ENCODE results near the gene HLA-DOA. TPM values are rescaled to one million over a fixed set of nuclear protein-coding genes. Genes with fewer than 3 reads are reported as not detected.

The HLA-DOA gene
- 7.5 TPM for polyA plus RNA-seq
- long read RNA-seq, donor 1, partial matches to known transcripts = 0 of 1 reads
- long read RNA-seq, donor 1, other reads (novel, unspliced or antisense) = 0 of 1 reads
- long read RNA-seq, donor 2, partial matches to known transcripts = 0 of 3 reads
- long read RNA-seq, donor 2, other reads (novel, unspliced or antisense) = 0 of 3 reads
- long read RNA-seq, donor 3, partial matches to known transcripts = 0 of 3 reads
- long read RNA-seq, donor 3, other reads (novel, unspliced or antisense) = 0 of 3 reads
- long read RNA-seq, donor 4, partial matches to known transcripts = 0 of 1 reads
- long read RNA-seq, donor 4, other reads (novel, unspliced or antisense) = 0 of 1 reads
- long read RNA-seq, donor 5, partial matches to known transcripts = 0 of 1 reads
- long read RNA-seq, donor 5, other reads (novel, unspliced or antisense) = 0 of 1 reads
- long read RNA-seq, donor 6, partial matches to known transcripts = 0 of 2 reads
- long read RNA-seq, donor 6, other reads (novel, unspliced or antisense) = 0 of 2 reads
- long read RNA-seq, donor 7, partial matches to known transcripts = 0 of 1 reads
- long read RNA-seq, donor 7, other reads (novel, unspliced or antisense) = 0 of 1 reads
- long read RNA-seq, donor 8, partial matches to known transcripts = 0 of 1 reads
- long read RNA-seq, donor 8, other reads (novel, unspliced or antisense) = 0 of 1 reads
- long read RNA-seq, donor 9, partial matches to known transcripts = 0 of 1 reads
- long read RNA-seq, donor 9, other reads (novel, unspliced or antisense) = 0 of 1 reads
- long read RNA-seq, donor 10, partial matches to known transcripts = 0 of 3 reads
- long read RNA-seq, donor 10, other reads (novel, unspliced or antisense) = 0 of 3 reads
- long read RNA-seq, donor 11 = 0 reads

DNA sequence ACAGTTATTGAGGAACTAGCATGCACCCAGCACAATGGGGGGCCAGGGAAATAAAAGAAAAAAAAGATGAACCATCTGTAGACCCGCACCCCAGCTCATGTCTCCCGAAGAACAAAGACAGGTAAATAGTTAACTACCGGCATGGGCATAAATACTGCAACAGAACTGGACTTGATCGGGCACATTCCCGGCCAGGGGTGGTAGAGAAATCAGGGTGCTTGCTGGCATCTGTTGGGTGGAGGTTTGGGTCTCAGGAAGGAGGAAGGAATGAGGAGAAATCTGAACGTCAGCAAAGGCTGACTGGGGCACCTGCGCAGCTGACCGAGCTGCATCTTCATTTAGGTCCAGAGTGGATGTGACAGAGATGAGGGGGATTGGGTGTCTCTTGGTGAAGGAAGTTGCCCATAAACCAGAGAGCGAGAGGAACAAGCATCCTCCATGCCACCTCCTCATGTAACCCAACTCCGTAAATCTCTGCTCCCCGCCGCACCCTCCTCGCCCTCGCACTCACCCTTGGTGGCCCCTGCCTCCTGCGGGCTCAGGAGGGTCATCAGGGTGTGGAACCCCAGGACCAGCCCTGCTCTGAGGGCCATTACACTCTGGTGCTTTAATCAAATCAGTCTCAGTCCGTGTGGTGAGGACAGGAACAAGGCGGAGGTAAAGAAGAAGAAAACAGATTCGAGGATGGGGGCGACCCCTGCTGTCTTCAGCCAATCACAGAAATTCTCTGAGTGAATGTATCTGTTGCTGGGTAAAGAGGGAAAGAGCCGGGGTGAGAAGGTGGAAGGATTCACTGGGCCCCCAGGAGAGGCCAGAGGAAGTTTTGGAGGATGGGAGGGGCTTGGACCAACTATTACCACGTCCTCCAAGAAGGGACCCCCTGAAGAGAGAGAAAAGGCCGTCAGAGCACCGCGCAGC is at the start of gene HLA-DOA:
HLA-DOA (minus strand) TSS at position 648 of the 918 bp plus-strand sequence.
- Histone ChIP-seq H3K36me3 (ENCODE audit: control insufficient read depth, insufficient read depth, low read length) (no peaks in the 10 kb centered on the region), H3K9me3 (ENCODE audit: control insufficient read depth, low read depth, low read length) (peaks cover 4% of the 10 kb centered on the region), H3K4me1 (ENCODE audit: control insufficient read depth, insufficient read depth, low read length) (peaks cover 6% of the 10 kb centered on the region), H3K27ac (ENCODE audit: low read length) (no peak within 1 kb of the TSS), H3K4me3 (ENCODE audit: low read length) (peak within 1 kb of the TSS; percentile 30), H3K27me3 (ENCODE audit: control insufficient read depth, insufficient read depth, low read length) (peaks cover 42% of the 10 kb centered on the region)
- peak; percentile 7 to 16 for DNase-seq
- 0% methylated on average over 1 of the region's 24 CpGs for WGBS (ENCODE audit: insufficient coverage, low lambda C conversion rate)

DNA sequence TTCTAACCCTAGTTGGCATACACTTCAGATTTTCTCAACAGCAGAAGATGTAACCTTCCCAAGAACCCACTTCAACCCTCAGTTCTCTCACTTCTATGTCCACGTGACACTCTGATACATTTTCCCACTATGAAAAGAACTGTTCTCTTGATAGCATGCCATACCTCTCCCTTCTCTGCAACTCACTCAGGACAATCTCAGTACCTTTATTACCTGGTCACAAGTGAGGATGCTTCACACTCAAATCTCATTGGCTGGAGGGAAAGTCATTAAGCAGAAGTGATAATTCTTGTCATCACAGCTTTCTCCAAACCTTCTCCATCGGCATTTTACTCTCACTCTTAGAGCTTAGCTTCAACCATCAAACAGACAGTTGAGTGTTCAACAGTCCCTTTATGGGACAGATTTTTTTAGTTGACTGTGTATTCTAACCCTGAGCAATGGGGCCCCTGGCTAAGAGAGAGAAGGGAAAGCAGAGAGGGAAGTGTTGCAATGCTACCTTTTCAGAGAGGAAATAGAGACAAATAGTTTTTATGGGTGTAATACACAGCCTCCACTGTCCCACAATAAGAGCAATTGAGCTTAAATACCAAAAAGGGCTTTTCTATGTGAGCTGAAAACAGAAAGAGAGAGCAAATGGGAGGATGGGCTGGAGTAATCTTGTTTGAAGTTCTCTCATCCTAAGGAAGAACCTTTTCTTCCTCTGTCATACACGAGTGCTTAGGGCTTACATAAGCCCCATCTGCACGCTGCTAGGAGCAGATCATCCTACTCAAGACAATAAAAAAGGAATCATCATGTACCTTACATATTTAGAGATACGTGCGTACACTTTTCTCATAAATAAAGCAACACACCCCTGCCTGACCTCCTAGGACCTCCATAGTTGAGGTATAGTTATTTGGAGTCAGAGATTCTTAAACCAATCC is 48.1 kb upstream of the HLA-DOA start:
- peaks cover 2% of the 10 kb centered on the region for H3K9me3 ChIP-seq (ENCODE audit: control insufficient read depth, low read depth, low read length)
- no peaks in the 10 kb centered on the region for H3K4me1 ChIP-seq (ENCODE audit: control insufficient read depth, insufficient read depth, low read length)
- DNase-seq = no peak
- H3K4me3 ChIP-seq (ENCODE audit: low read length) = no peak overlapping the region
- no peak overlapping the region for H3K27ac ChIP-seq (ENCODE audit: low read length)
- WGBS (ENCODE audit: insufficient coverage, low lambda C conversion rate) = no CpG with 5 or more reads among the region's 6 CpGs
- H3K36me3 ChIP-seq (ENCODE audit: control insufficient read depth, insufficient read depth, low read length) = no peaks in the 10 kb centered on the region
- peaks cover 4% of the 10 kb centered on the region for H3K27me3 ChIP-seq (ENCODE audit: control insufficient read depth, insufficient read depth, low read length)

DNA sequence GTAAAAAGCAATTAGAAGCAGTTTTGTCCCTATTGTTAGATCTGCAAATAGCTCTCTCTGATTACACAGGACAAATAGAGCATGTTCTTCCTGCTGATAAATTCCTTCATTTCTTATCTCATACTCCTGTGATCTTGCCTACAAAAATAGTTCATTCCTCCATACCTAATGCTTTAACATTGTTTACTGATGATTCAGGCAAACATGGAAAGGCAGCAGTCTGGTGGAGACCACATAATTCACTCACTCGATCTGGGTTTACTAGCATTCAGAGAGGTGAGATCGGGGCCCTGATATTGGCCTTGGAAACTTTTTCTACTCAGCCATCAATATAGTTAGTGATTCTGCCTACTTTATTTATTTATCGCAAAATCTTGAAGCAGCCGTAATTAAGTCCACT is 43.8 kb upstream of the HLA-DOA start:
- Histone ChIP-seq H3K36me3 (ENCODE audit: control insufficient read depth, insufficient read depth, low read length) (no peaks in the 10 kb centered on the region), H3K4me3 (ENCODE audit: low read length) (no peak overlapping the region), H3K27me3 (ENCODE audit: control insufficient read depth, insufficient read depth, low read length) (peaks cover 11% of the 10 kb centered on the region), H3K4me1 (ENCODE audit: control insufficient read depth, insufficient read depth, low read length) (no peaks in the 10 kb centered on the region), H3K9me3 (ENCODE audit: control insufficient read depth, low read depth, low read length) (no peaks in the 10 kb centered on the region), H3K27ac (ENCODE audit: low read length) (no peak overlapping the region)
- DNase-seq = no peak
- WGBS (ENCODE audit: insufficient coverage, low lambda C conversion rate) = 17% methylated on average over 1 of the region's 4 CpGs

DNA sequence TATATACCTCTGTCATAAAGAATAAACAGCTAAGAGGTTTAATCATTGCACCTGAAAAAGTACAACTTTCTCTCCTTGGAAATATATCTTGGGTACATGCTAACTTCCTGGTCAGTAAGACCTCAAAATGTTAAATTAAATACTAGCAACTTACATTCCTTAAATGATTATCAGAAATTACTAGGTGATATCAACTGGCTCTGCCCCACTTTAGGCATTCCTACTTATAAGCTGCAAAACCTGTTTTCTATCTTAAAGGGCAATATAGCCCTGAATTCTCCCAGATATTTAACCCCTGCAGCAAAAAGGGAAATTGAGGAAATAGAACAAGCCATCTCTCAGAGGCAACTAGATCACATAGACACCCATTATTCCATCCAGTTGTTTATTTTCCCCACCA is 43.2 kb upstream of the HLA-DOA start:
- no peaks in the 10 kb centered on the region for H3K36me3 ChIP-seq (ENCODE audit: control insufficient read depth, insufficient read depth, low read length)
- H3K27me3 ChIP-seq (ENCODE audit: control insufficient read depth, insufficient read depth, low read length) = peaks cover 11% of the 10 kb centered on the region
- H3K4me1 ChIP-seq (ENCODE audit: control insufficient read depth, insufficient read depth, low read length) = no peaks in the 10 kb centered on the region
- no peak overlapping the region for H3K27ac ChIP-seq (ENCODE audit: low read length)
- no peaks in the 10 kb centered on the region for H3K9me3 ChIP-seq (ENCODE audit: control insufficient read depth, low read depth, low read length)
- H3K4me3 ChIP-seq (ENCODE audit: low read length) = no peak overlapping the region
- DNase-seq = no peak

DNA sequence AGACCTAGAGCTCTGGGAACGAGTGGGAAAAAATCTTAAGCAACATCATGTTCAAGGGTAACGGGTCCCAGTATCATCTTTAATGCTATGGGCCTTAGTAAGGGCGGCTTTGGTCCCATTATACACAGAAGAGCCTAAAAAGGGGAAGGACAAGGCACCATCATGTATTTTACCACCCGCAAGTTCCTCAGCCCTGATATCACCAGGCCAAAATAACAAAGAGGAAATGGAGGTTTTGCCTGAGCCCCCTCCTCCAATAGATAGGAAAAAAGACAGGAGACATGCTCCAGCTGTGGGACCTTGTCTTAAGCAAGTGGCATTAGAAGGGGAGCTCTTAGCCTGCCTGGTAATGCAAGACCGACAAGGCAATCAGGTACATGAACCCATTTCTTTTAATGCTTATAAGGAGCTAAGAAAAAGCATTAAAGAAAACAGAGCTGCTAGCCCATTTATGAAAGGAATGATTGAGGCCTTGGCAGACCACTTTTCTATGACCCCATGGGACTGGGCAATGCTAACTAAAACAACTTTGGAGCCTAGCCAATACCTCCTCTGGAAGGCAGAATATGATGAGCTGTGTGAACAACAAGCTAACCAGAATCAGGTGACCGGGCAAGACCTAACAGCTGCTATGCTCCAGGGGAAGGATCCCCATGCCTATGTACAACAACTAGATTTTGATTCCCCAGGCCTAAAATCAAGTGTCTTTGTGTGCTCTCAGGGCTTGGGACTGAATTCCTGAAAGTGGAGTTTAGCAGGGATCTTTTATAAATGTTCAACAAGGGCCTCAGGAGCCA is 40.8 kb upstream of the HLA-DOA start:
- no peak for DNase-seq
- Histone ChIP-seq H3K4me1 (ENCODE audit: control insufficient read depth, insufficient read depth, low read length) (no peaks in the 10 kb centered on the region), H3K27me3 (ENCODE audit: control insufficient read depth, insufficient read depth, low read length) (peaks cover 13% of the 10 kb centered on the region), H3K36me3 (ENCODE audit: control insufficient read depth, insufficient read depth, low read length) (no peaks in the 10 kb centered on the region), H3K9me3 (ENCODE audit: control insufficient read depth, low read depth, low read length) (no peaks in the 10 kb centered on the region), H3K27ac (ENCODE audit: low read length) (no peak overlapping the region), H3K4me3 (ENCODE audit: low read length) (no peak overlapping the region)
- no CpG with 5 or more reads among the region's 6 CpGs for WGBS (ENCODE audit: insufficient coverage, low lambda C conversion rate)

DNA sequence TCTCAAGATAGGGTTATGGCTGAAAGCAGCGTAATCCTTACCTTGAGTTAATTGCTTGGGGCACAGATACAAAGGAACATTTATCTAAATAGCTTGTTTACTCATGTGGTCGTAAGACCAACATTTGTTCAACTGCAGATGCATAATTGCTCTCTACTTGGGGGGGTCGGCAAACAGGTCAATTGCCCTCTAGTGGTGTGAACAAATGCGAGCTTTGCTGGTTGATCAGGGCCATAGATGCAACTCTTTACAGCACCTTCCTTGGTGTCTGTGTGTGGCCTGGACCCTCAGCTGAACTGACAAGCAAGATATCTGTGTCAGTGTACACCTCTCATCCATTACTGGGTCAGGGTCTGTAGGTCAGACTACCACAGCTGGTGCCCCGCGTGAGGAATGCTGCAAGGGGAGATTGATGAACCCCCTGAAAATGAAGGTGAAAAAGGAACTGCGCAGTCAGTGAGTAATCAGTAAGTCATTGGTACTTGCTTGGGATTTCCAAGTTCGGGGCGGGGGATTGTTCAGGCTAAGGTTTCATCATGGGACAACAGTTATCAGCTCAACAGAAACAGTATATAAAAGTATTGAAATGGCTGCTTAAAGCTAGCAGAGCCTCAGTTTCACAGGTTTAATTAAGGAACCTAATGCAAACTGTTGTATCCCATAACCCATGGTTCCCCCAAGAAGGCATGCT is 40.1 kb upstream of the HLA-DOA start:
- Histone ChIP-seq H3K27me3 (ENCODE audit: control insufficient read depth, insufficient read depth, low read length) (peaks cover 13% of the 10 kb centered on the region), H3K4me1 (ENCODE audit: control insufficient read depth, insufficient read depth, low read length) (no peaks in the 10 kb centered on the region), H3K9me3 (ENCODE audit: control insufficient read depth, low read depth, low read length) (no peaks in the 10 kb centered on the region), H3K27ac (ENCODE audit: low read length) (no peak overlapping the region), H3K4me3 (ENCODE audit: low read length) (no peak overlapping the region), H3K36me3 (ENCODE audit: control insufficient read depth, insufficient read depth, low read length) (no peaks in the 10 kb centered on the region)
- no peak for DNase-seq
- 71% methylated on average over 3 of the region's 9 CpGs for WGBS (ENCODE audit: insufficient coverage, low lambda C conversion rate)

DNA sequence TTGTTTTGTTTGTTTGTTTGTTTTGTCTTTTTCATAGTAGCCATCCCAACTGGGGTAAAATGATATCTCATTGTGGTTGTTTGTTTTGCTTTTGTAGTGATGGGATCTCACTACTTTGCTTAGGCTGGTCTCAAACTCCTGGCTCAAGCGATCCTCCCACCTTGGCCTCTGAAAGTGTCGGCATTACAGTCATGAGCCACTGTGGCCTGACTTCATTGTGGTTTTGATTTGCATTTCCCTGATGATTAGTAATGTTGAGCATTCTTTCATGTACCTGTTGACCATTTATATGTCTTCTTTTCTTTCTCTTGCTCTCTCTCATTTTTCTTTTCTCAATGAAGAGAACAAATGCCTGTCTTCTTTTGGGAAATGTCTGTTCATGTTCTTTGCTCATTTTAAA is 30.8 kb upstream of the HLA-DOA start:
- 93% methylated on average over 2 of the region's 2 CpGs for WGBS (ENCODE audit: insufficient coverage, low lambda C conversion rate)
- Histone ChIP-seq H3K9me3 (ENCODE audit: control insufficient read depth, low read depth, low read length) (no peaks in the 10 kb centered on the region), H3K4me3 (ENCODE audit: low read length) (no peak overlapping the region), H3K27ac (ENCODE audit: low read length) (no peak overlapping the region), H3K36me3 (ENCODE audit: control insufficient read depth, insufficient read depth, low read length) (no peaks in the 10 kb centered on the region), H3K27me3 (ENCODE audit: control insufficient read depth, insufficient read depth, low read length) (peaks cover 3% of the 10 kb centered on the region), H3K4me1 (ENCODE audit: control insufficient read depth, insufficient read depth, low read length) (no peaks in the 10 kb centered on the region)
- no peak for DNase-seq

DNA sequence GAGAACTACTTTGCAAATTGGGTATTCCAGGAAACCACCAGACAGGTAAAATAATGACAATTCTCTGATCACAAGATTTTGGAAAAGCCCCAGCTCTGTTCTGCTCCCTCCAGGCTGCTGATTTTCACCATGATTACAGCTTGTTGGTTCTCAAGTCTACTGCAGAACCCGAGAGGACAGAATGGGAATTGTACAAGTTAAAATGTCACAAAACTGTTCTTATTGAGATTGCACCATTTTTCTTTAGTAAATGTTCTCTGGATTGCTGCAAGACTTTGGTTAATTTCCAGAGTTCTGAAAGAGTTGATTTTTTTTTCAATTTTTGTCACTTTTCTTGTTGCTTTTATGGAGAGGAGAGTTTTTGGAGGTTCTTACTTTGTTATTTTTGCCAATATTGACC is 27.1 kb upstream of the HLA-DOA start:
- WGBS (ENCODE audit: insufficient coverage, low lambda C conversion rate) = no CpG with 5 or more reads among the region's 1 CpG
- H3K27ac ChIP-seq (ENCODE audit: low read length) = no peak overlapping the region
- H3K4me1 ChIP-seq (ENCODE audit: control insufficient read depth, insufficient read depth, low read length) = no peaks in the 10 kb centered on the region
- H3K9me3 ChIP-seq (ENCODE audit: control insufficient read depth, low read depth, low read length) = no peaks in the 10 kb centered on the region
- peaks cover 5% of the 10 kb centered on the region for H3K27me3 ChIP-seq (ENCODE audit: control insufficient read depth, insufficient read depth, low read length)
- no peaks in the 10 kb centered on the region for H3K36me3 ChIP-seq (ENCODE audit: control insufficient read depth, insufficient read depth, low read length)
- no peak for DNase-seq
- H3K4me3 ChIP-seq (ENCODE audit: low read length) = no peak overlapping the region

Measured in large intestine (tissue), 12 donors.